ENCODE data around the gene BEST1.

BEST1 gene

DNA sequence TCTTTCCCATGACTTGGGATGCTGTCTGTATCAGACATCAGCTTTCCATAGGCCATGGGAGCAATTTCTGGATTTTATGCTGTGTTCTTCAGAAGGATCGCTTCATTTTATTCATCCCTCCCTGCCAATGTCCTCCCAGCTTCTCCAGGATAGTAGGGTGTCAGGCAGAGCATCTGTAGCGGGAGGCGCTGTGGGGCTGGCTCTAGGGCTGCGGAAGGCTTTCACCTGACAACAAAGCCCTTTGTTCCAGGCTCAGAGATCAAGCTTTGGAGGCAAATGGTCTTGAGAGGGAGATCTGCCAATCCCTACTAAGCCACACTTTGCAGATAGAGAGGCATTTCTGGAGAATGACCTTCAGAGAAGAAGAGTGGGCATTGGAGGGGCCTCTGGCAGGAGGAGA, 46.8 kb downstream of the BEST1 start:
- Histone ChIP-seq H3K23ac (ENCODE audit: low read depth, low read length, poor library complexity) (no peak overlapping the region), H3K27ac (replicated peaks; ENCODE audit: low read length) (no peak overlapping the region), H3K9ac (ENCODE audit: low read depth, low read length, poor library complexity) (no peak overlapping the region), H3K4me1 (ENCODE audit: control insufficient read depth in 2 of 2, insufficient read depth in 1 of 2, low read depth in 1 of 2, low read length in 2 of 2) (peaks cover 0 to 4% of the 10 kb centered on the region in 2 donors), H3K27me3 (ENCODE audit: control insufficient read depth in 3 of 3, insufficient read depth in 3 of 3, low read depth in 1 of 3, low read length in 3 of 3) (no peaks in the 10 kb centered on the region), H3K9me3 (replicated peaks in 1 of 2; ENCODE audit: control insufficient read depth in 2 of 2, insufficient read depth in 1 of 2, low read depth in 1 of 2, low read length in 2 of 2) (peaks cover 10 to 11% of the 10 kb centered on the region in 2 donors), H2BK5ac (ENCODE audit: low read length) (no peak overlapping the region), H2BK15ac (ENCODE audit: low read length) (no peak overlapping the region), H3K4me2 (ENCODE audit: insufficient read depth, low read length, poor library complexity, severe bottlenecking) (no peak overlapping the region), H2BK120ac (ENCODE audit: low read depth, low read length) (no peak overlapping the region), H4K8ac (ENCODE audit: low read depth, low read length) (no peak overlapping the region), H2AFZ (ENCODE audit: low read length) (peak overlapping the region; percentile 4), H3K14ac (ENCODE audit: low read length) (no peak overlapping the region), H2AK5ac (ENCODE audit: low read depth, low read length) (no peak overlapping the region), H3K18ac (ENCODE audit: low read length) (no peak overlapping the region), H3K36me3 (replicated peaks in 1 of 2; ENCODE audit: control insufficient read depth in 2 of 2, insufficient read depth in 2 of 2, low read length in 2 of 2) (no peaks in the 10 kb centered on the region), H4K91ac (ENCODE audit: low read depth, low read length, poor library complexity) (no peak overlapping the region), H3K4ac (ENCODE audit: low read length) (no peak overlapping the region), H3K4me3 (ENCODE audit: low read length in 2 of 2) (no peak overlapping the region), H2BK12ac (ENCODE audit: low read length) (no peak overlapping the region), H3K79me1 (ENCODE audit: low read depth, low read length) (no peaks in the 10 kb centered on the region)
- no CpG with 5 or more reads among the region's 4 CpGs for WGBS, 2 donors (ENCODE audit: extremely low coverage in 2 of 2, insufficient read length in 2 of 2, insufficient replicate concordance in 1 of 2)
- no peak for DNase-seq (ENCODE audit: low spot score)

DNA sequence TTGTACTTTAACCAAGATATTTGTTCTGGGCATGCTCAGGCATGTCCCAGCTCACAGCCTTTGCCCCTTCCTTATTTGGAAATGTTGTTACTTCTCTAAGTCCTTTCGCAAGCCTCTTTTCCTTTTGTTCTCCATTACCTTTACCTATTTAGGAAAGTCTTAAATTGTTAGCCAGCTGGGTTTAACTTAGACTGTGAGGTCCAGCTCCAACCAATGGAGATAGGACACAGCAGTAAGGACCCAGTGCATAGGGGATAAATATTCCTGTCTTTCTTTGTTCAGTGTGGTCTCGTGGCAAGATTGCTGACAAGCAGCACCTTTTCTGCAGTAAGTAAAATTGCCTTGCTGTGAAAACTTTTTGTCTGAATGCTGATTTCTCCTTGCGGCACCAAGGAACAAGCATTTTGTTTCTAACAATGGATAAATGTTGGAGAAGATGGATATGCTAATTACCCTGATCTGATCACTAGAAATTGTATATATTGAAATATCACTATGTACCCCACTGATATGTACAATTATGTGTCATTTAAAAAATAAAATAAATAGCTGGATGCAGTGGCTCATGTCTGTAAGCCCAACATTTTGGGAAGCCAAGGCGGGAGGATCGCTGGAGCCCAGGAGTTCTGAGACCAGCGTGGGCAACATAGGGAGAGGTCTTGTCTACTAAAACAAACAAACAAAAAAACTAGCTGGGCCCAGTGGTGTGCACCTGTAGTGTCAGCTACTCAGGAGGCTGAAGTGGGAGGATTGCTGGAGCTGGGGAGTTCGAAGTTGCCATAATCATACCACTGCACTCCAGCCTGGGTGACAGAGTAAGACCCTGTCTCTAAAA, 49.2 kb downstream of the BEST1 start:
- no peak overlapping the region for H4K91ac ChIP-seq (ENCODE audit: low read depth, low read length, poor library complexity)
- no peak overlapping the region for H4K8ac ChIP-seq (ENCODE audit: low read depth, low read length)
- H2BK5ac ChIP-seq (ENCODE audit: low read length), result no peak overlapping the region
- no peak overlapping the region for H2BK120ac ChIP-seq (ENCODE audit: low read depth, low read length)
- no peaks in the 10 kb centered on the region for H3K79me1 ChIP-seq (ENCODE audit: low read depth, low read length)
- H3K4ac ChIP-seq (ENCODE audit: low read length), result no peak overlapping the region
- H2AFZ ChIP-seq (ENCODE audit: low read length), result no peak overlapping the region
- no peak overlapping the region for H2BK12ac ChIP-seq (ENCODE audit: low read length)
- peaks cover 10 to 11% of the 10 kb centered on the region in 2 donors for H3K9me3 ChIP-seq (replicated peaks in 1 of 2; ENCODE audit: control insufficient read depth in 2 of 2, insufficient read depth in 1 of 2, low read depth in 1 of 2, low read length in 2 of 2)
- no peak for DNase-seq (ENCODE audit: low spot score)
- no peak overlapping the region for H3K18ac ChIP-seq (ENCODE audit: low read length)
- H3K27me3 ChIP-seq (ENCODE audit: control insufficient read depth in 3 of 3, insufficient read depth in 3 of 3, low read depth in 1 of 3, low read length in 3 of 3), result no peaks in the 10 kb centered on the region
- H3K27ac ChIP-seq (replicated peaks; ENCODE audit: low read length), result no peak overlapping the region
- no peak overlapping the region for H2BK15ac ChIP-seq (ENCODE audit: low read length)
- no peak overlapping the region for H3K4me2 ChIP-seq (ENCODE audit: insufficient read depth, low read length, poor library complexity, severe bottlenecking)
- WGBS, 2 donors (ENCODE audit: extremely low coverage in 2 of 2, insufficient read length in 2 of 2, insufficient replicate concordance in 1 of 2), result no CpG with 5 or more reads among the region's 7 CpGs
- no peaks in the 10 kb centered on the region for H3K36me3 ChIP-seq (replicated peaks in 1 of 2; ENCODE audit: control insufficient read depth in 2 of 2, insufficient read depth in 2 of 2, low read length in 2 of 2)
- no peak overlapping the region for H2AK5ac ChIP-seq (ENCODE audit: low read depth, low read length)
- H3K4me1 ChIP-seq (ENCODE audit: control insufficient read depth in 2 of 2, insufficient read depth in 1 of 2, low read depth in 1 of 2, low read length in 2 of 2), result peaks cover 0 to 4% of the 10 kb centered on the region in 2 donors
- no peak overlapping the region for H3K23ac ChIP-seq (ENCODE audit: low read depth, low read length, poor library complexity)
- no peak overlapping the region for H3K4me3 ChIP-seq (ENCODE audit: low read length in 2 of 2)
- H3K14ac ChIP-seq (ENCODE audit: low read length), result no peak overlapping the region
- no peak overlapping the region for H3K9ac ChIP-seq (ENCODE audit: low read depth, low read length, poor library complexity)

DNA sequence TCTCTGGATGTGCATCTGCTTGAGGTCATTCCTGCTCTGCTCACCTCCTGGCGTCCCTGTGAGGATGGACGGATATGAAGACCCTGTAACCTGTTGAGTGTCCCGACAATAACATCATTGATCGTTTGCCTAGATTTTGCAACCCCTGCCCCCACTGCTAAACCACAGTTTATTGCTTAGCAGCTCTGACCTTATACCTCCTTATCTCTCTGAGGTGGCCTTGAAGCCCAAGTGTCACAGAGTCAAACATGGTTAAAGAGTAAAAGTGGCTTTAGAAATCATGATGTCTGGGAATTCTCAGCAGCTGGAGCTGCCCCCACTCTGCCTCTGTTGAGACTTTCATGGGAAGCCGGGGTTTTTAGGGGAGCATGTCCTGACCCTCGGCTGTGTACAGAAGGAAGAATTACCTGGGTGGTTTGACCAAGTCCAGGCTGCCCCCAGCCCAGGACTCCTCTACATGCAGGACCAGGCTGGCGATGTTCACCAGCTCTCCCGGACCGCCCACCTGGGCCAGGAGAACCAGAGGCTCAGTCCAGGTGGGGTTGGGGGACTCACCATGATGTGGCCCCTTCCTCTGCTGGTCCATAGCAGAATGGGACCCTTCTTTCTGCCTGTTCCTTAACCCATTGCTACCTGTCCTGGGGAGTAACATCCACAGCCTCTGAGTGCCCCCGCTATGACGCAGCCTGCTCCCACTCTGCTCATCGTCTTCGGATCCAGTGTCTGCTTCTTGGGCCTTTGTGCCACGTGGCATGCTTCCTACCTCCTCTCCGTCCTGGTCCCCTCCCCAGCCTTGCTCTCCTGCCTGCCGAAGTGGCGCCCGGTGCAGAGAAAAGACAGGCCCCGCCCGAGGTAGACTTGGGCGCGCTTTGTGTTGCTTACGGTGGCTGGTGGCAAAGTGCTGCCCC, 50.6 kb downstream of the BEST1 start:
- no CpG with 5 or more reads among the region's 23 CpGs for WGBS, 2 donors (ENCODE audit: extremely low coverage in 2 of 2, insufficient read length in 2 of 2, insufficient replicate concordance in 1 of 2)

More for the DNA sequence above, 50.6 kb downstream of the BEST1 start:
- Histone ChIP-seq H3K23ac (ENCODE audit: low read depth, low read length, poor library complexity) (peak overlapping the region; percentile 85), H3K4ac (ENCODE audit: low read length) (peak overlapping the region; percentile 66), H3K4me3 (ENCODE audit: low read length in 2 of 2) (no peak overlapping the region), H4K91ac (ENCODE audit: low read depth, low read length, poor library complexity) (no peak overlapping the region), H2BK120ac (ENCODE audit: low read depth, low read length) (no peak overlapping the region), H2BK15ac (ENCODE audit: low read length) (no peak overlapping the region), H4K8ac (ENCODE audit: low read depth, low read length) (no peak overlapping the region), H3K4me2 (ENCODE audit: insufficient read depth, low read length, poor library complexity, severe bottlenecking) (no peak overlapping the region), H3K27me3 (ENCODE audit: control insufficient read depth in 3 of 3, insufficient read depth in 3 of 3, low read depth in 1 of 3, low read length in 3 of 3) (no peaks in the 10 kb centered on the region), H3K36me3 (replicated peaks in 1 of 2; ENCODE audit: control insufficient read depth in 2 of 2, insufficient read depth in 2 of 2, low read length in 2 of 2) (no peaks in the 10 kb centered on the region), H2BK5ac (ENCODE audit: low read length) (no peak overlapping the region), H3K27ac (replicated peaks; ENCODE audit: low read length) (no peak overlapping the region), H3K9ac (ENCODE audit: low read depth, low read length, poor library complexity) (peak overlapping the region; percentile 55), H2AFZ (ENCODE audit: low read length) (no peak overlapping the region), H3K9me3 (replicated peaks in 1 of 2; ENCODE audit: control insufficient read depth in 2 of 2, insufficient read depth in 1 of 2, low read depth in 1 of 2, low read length in 2 of 2) (peaks cover 10 to 11% of the 10 kb centered on the region in 2 donors), H2AK5ac (ENCODE audit: low read depth, low read length) (peak overlapping the region; percentile 75), H3K18ac (ENCODE audit: low read length) (peak overlapping the region; percentile 65), H2BK12ac (ENCODE audit: low read length) (peak overlapping the region; percentile 30), H3K4me1 (ENCODE audit: control insufficient read depth in 2 of 2, insufficient read depth in 1 of 2, low read depth in 1 of 2, low read length in 2 of 2) (peaks cover 0 to 4% of the 10 kb centered on the region in 2 donors), H3K79me1 (ENCODE audit: low read depth, low read length) (no peaks in the 10 kb centered on the region), H3K14ac (ENCODE audit: low read length) (peak overlapping the region; percentile 56)
- DNase-seq (ENCODE audit: low spot score), result no peak
